ENCODE results near the gene TMEM225B. TPM values are rescaled to one million over a fixed set of nuclear protein-coding genes. Genes with fewer than 3 reads are reported as not detected.
"Not testable (repeated sequence)": the region's sequence is repeated elsewhere in the genome, so short reads cannot be mapped to it uniquely, and the experiment has no call there.

TMEM225B gene
- total RNA-seq, 1 donor from 2014 or later, result 0.13 TPM

DNA sequence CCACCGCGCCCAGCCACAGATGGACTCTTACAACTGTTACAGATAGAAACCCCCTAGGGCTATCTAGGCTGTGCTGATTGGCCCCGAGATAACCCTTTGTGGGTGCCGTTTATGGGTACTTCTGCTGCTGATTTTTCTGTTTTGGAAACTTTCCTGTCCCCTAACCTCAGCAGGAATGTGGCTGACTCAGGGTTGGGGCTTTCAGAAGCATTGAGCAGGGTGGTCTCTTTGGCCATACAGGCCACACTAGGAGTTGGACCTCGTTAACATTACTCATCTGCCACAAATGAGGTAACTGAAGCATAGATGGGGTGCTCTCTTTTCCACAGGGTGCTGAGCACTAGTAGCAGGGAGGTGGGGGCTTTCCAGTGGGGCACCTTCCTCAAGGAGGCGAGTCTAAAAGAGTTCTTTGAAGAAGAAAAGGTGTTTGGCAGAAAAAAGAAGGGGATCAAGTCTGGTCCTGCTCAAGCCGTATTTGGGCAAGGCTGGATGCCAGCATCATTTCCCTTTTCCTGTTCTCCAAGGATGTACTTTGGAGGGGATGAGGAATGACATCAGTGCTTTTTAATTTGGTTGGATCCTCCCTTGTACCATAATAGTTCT lies 25.1 kb downstream of the TMEM225B start:
- no peak for DNase-seq (ENCODE audit: low read depth in 2 of 2)

DNA sequence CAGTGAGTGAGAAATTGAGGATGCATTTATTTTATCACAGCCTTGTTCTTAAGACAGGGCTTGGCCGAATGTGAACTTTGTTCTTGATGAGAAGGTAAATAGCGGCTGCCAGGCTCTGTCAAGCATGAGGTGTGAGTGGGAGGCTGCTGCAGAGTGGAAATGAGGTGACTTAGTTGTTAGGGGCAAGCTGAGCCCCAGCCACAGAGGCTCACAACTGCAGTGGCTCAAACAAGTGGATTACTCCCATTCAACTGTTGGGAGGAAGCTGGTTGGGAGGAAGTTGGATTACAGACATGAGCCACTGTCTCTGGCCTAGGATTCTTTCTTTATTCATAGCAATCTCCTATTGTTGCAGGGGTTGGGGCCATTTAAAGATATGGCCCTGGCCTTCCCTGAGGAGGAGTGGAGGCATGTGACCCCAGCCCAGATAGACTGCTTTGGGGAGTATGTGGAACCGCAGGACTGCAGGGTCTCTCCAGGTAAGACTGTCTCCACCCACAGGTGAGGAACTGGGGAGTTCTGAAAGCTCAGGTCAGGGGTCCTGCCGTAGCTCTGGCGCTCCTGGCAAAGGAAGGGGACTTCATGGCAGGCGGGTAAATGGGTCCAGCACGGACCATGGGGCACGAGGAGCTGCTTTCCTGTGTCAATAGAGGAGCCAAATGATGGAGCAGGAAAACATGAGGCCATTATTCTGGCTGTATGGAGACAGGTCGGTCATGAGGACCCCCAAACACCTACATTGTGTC lies 25.8 kb downstream of the TMEM225B start:
- DNase-seq (ENCODE audit: low read depth in 2 of 2), result no peak

DNA sequence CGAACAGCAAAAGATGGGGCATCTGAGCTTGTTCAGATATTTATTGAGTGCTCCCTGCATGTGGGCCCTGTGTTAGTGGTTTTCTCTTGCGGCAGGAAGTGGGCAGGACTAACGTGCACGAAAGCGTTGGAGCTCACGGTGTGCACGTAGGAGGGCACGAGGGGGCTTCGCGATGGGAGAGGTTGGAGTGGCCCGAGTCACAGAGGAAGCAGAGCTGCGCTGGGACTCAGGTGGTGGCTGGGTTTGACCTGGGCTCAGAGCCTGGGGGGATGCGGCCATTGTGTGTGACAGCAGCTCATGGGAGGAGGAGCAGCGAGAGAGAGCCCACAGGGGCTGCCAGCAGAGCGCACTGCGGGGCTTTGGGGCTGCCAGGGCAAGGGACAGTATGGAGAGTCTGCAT lies 26.4 kb downstream of the TMEM225B start:
- no peak for DNase-seq (ENCODE audit: low read depth in 2 of 2)

- DNase-seq (ENCODE audit: low read depth in 2 of 2), result no peak
These were observed 27.3 kb downstream of the TMEM225B start for GRCh38 chr7:99625321-99625720.

DNA sequence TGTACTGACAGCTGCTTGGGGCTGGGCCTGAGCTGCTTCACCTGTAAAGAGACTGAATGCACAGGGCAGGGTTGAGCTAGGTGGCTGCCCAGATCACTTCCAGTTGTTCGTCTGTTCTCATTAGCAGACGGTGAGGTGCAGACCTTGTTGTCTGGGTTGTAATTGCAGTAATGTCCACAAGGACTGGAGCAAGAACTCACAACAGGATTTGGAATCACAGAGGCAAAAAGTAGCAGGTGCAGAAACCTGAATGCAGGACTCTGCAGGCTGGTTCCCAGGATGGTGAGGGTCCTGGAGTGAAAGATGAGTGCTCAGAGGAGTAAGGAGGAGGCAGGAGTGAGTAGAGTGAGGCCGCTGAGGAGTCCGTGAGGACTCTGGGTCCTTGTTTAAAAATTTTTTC lies 27.9 kb downstream of the TMEM225B start:
- DNase-seq (ENCODE audit: low read depth in 2 of 2), result no peak

GRCh38 chr7:99626661-99627060 lies 28.6 kb downstream of the TMEM225B start:
- no peak for DNase-seq (ENCODE audit: low read depth in 2 of 2)

DNA sequence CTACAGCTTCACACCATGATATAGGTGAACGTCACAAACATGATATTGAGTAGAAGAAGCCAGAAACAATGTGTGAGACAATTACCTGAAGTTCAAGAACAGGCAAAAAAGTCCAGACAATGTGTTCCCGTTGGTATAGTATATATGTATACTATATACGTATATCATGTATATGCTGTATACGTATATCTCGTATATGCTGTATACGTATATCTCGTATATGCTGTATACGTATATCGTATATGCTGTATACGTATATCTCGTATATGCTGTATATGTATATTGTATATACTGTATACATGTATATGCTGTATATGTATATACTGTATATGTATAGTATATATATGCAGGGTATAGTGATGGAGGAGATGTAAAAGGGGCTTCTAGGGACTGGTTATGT lies 29.4 kb downstream of the TMEM225B start:
- DNase-seq (ENCODE audit: low read depth in 2 of 2), result no peak

GRCh38 chr7:99628471-99629465 lies 30.7 kb downstream of the TMEM225B start:
- no peak for DNase-seq (ENCODE audit: low read depth in 2 of 2)

DNA sequence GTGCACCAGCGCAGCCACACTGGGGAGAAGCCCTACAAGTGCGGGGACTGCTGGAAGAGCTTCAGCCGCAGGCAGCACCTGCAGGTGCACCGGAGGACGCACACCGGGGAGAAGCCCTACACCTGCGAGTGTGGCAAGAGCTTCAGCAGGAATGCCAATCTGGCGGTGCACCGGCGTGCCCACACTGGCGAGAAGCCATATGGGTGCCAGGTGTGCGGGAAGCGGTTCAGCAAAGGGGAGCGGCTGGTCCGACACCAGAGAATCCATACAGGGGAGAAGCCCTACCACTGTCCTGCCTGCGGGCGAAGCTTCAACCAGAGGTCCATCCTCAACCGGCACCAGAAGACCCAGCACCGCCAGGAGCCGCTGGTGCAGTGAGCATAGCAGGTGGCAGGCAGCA lies 31.6 kb downstream of the TMEM225B start:
- DNase-seq (ENCODE audit: low read depth in 2 of 2), result no peak

GRCh38 chr7:99631295-99632109 lies 33.4 kb downstream of the TMEM225B start:
- DNase-seq (ENCODE audit: low read depth in 2 of 2), result no peak

GRCh38 chr7:99637414-99637813 lies 39.3 kb downstream of the TMEM225B start:
- not testable (repeated sequence) for DNase-seq (ENCODE audit: low read depth in 2 of 2)

DNA sequence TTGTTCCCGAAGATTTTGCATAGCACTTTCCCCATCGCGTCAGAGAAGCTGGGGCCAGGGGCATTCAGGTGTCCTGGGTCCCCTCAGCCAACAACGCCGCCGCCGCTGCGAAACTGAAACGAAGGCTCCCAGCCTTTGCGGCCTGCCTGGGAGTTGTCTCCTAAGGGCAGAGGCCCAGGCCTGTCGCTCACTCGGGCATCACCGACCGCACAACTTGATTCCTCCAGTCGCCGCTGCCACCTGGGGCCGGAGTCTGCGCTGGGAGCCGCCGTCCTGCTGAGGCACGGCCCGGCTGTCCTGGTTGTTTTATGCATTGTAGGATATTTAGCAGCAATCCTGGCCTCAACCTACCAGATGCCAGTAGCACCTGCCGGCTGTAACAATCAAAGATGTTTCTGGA lies 40.7 kb downstream of the TMEM225B start:
- DNase-seq (ENCODE audit: low read depth in 2 of 2), result no peak

DNA sequence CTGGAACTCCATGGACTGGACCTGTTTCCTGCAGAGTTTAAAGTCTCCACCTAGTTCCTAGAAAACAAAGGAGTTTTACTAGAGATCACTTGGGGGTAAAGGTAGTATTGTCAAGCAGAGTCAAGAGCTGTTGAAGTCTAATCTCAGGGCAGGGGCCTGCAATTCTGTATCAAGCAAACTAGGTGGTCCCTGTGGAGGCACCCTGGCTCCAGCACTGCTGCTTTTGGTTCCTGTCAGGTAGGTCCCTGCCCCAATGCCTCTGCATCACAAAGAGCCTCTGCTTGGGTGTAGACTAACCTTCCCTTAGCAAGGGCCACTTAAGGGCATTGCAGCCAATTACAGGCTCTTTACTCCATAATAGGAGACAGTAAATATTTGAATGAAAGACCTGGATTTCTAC lies 41.2 kb downstream of the TMEM225B start:
- DNase-seq (ENCODE audit: low read depth in 2 of 2), result no peak

DNA sequence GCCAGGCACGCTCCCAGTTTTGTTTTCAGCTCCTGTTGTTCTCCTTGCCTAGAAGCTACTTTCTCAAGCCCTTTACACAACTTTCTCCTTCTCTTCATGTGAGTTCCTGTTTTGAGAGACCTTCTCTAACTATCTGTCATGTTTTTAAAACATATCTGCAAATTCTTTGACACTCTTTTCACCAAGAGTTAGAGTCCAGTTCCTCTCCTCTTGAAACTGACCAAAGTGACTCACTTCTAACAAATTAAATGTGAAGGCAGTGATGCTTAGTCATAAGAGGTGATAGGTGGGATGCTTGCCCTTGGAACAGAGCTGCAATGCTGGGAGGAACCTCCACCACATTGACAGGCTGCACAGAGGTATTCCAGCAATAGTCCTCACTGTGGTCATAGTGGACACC lies 44.0 kb downstream of the TMEM225B start:
- DNase-seq (ENCODE audit: low read depth in 2 of 2), result no peak

- DNase-seq (ENCODE audit: low read depth in 2 of 2), result no peak
These were observed 45.4 kb downstream of the TMEM225B start for GRCh38 chr7:99643464-99643863.

DNA sequence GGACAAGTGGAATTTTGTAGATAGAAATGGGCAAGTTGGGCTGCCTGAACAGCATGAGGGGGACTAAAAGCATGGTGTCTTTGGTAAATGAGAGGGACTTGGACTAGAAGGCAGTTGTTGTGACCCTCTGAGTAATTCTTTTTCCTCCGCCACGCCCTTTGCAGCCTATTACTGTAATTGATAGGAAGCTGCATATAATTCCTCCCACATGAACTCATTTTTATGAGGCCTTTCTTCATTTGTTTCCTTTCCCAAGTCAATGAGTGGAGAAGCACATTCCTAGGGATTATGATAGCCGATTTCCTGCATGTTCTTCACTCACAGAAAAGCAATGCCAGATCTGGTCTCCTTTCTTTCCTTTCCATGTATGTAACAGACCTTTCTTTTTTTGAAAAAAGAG lies 46.4 kb downstream of the TMEM225B start:
- no peak for DNase-seq (ENCODE audit: low read depth in 2 of 2)

GRCh38 chr7:99645590-99645989 lies 47.5 kb downstream of the TMEM225B start:
- no peak for DNase-seq (ENCODE audit: low read depth in 2 of 2)

DNA sequence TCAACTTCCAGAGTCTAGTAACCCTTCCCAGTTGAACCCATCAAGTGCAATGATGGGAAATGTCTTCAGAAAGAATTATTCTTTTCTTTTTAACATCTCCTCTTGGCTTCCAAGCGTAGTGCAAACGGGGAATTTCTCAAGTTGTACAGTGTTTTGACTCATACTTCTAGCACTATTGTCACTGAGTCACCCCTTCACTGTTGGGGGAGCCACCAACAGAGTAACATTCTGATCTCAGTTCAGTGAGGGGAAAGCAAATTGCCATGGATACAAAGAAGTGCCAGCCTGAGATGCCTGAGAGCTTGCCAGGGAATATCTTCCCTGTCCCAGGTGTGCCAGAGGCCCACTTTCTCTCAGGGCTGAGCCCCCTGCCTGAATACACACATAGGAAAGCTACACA lies 50.8 kb downstream of the TMEM225B start:
- no peak for DNase-seq (ENCODE audit: low read depth in 2 of 2)

DNA sequence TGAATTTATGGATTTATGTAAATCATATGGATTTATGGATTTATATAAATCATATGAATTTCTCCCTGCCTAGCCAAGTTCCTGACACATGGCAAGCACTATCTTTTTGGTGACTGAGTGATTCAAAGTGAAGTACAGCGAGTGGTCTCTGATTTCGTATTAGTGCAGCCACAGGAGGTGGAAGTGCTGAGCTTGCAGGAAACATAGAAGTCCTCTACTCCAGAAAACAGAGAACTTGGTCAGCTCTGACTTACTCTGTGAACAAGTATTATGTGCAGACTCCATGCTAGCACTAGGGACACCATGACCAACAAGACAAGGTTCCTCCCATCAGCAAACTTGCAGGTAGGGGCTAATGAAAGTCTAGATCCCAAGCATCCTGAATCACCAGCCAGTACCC lies 53.2 kb downstream of the TMEM225B start:
- no peak for DNase-seq (ENCODE audit: low read depth in 2 of 2)

DNA sequence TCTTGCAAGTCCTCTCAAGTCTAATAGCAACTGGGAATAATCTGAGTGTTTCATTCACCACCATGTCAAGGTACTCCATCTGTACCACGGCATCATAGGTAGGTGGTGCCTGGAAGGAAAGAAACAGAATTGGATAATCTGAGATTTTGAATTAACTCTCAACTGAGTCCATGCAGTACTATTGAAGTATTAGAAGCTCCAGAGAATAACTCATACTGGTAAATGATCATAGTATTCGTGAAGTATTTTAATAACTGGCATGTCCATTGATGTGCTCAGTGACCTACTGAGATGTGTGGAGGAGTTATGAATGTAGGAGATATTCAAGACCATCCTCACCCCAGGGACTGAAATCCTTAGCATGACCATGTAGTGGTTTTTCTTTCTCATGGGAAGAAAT lies 54.6 kb downstream of the TMEM225B start:
- no peak for DNase-seq (ENCODE audit: low read depth in 2 of 2)

DNA sequence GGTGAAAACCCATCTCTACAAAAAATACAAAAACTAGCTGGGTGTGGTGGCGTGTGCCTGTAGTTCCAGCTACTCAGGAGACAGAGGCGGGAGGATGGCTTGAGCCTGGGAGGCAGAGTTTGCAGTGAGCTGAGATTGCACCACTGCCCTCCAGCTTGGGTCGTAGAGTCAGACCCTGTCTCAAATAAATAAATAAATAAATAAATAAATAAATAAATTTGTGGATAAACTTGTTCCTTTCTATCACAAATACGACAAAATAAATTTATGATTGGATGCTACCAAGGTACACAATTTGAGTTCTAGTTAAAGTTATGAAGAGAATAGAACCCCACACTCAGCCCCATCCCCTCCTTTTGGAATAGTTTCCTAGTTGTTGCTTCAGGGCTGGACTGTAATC lies 55.2 kb downstream of the TMEM225B start:
- not testable (repeated sequence) for DNase-seq (ENCODE audit: low read depth in 2 of 2)

Measured in dermis microvascular lymphatic vessel endothelial cell (primary cell).